GM21529 (cell line): Measurements from ENCODE around the gene GRAMD1B.

Source experiments
- ATAC-seq: cut with Tn5 transposase; IDR thresholded peaks from one replicate; pipeline ENCODE4 v1.9.1; 2021; ENCODE audit not compliant: unreplicated experiment

GRAMD1B gene

DNA sequence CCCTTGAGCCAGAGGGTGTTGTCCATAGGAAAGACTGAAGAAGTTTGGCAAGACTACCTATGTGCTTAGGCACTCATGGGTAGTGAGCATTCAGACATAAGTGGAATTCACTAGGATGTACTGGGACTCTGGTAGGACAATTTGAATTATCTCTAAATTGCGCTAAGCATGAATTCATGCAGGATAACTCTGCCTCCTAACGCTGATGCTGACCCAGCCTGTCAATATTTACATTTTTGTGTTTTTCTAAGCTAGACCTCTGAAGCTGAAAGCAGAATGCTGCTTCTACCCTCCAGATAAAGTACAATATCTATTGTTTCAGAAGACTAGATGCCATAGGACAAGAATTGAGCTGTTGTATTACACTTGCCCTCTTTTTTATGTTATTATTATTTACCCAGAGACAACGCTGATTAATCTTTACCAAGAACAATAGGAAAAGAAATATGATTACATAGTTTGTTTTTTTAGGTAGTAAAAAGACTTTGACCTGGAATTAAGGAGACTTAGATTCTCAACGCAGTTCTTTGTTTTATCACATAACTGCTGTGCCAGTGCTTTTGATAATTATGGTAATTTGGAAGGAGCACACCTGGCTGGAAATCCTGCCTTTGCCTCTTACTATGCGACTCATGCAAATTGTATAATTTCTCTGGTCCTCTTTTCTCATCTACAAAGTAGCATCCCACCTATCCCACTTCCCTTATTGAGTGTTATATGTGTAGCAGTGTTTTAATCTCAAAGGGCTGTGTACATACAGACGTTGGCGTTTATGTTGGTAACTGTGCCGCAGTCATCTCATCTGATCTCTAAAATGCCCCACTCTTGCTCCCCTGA, 21.2 kb upstream of the GRAMD1B start:
- ATAC-seq, result no peak

DNA sequence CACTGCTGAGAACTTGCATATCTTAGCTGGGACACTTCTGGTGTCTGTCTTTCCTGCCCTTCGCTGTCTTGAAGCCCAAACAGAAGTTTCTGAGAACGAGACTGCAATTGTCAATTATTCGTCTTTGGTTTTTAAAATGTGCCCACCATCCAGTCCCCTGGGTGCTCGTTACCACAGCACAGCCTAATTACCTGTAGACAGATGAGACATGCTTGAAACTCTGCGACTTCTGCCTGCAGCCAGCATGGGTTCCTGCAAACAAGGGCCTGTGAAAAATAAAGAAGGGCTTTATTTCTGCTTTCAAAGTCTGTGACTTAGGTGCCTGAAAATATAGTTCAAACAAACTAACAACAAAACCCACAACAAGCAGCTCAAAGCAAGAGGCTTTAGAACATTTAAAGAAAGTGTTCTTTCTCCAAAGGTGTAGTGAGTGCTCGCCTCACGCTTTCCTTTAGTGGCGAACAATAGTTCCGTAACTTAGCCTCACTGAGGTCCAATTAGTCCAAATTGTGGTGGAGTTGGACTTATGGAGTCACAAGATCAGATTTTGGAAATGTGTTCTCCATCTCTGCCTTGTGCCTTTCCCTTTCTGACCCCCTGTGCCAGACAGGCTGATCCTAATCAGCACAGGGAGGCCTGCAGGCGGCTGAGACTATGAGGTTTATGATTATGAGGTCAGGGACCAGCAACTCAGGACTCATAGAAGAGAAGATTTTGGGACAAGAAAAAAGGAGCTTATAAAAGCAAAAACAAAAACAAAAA, 20.4 kb upstream of the GRAMD1B start:
- no peak for ATAC-seq

DNA sequence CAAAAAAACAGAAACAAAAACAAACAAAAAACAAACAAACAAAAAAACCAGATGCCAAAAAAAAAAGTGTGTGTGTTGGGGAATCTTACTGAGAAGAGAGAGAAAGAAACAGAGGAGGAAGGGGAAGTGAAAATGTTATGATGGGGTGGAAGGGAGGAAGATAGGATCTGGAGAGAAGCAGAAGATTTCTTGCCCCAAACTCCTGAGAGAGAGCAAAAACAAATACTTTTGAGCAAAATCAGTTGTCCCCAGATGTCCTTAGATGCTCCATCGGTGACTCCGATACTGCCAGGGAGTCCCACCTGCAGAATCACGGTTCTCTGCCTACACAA, 19.9 kb upstream of the GRAMD1B start:
- no peak for ATAC-seq

GRCh38 chr11:123413636-123414035, 16.4 kb upstream of the GRAMD1B start:
- no peak for ATAC-seq

DNA sequence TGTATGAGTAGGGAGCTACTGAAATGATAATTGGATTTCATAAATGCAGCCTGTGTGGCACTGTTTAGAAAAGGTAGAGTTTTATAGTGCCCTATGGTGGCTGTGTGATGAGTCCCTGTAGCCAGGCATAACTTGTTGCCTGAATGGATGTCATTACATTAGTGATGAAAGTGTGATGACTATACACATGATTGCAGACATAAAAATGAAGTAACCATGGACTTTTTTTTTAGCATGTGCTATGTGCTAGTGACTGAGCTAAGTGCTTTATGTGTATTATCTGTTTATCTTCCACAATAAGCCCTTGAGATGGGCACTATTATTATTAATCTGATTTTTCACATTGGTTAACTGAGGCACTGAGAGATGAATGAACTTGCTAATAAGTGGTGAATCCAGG, 13.5 kb upstream of the GRAMD1B start:
- ATAC-seq, result no peak

DNA sequence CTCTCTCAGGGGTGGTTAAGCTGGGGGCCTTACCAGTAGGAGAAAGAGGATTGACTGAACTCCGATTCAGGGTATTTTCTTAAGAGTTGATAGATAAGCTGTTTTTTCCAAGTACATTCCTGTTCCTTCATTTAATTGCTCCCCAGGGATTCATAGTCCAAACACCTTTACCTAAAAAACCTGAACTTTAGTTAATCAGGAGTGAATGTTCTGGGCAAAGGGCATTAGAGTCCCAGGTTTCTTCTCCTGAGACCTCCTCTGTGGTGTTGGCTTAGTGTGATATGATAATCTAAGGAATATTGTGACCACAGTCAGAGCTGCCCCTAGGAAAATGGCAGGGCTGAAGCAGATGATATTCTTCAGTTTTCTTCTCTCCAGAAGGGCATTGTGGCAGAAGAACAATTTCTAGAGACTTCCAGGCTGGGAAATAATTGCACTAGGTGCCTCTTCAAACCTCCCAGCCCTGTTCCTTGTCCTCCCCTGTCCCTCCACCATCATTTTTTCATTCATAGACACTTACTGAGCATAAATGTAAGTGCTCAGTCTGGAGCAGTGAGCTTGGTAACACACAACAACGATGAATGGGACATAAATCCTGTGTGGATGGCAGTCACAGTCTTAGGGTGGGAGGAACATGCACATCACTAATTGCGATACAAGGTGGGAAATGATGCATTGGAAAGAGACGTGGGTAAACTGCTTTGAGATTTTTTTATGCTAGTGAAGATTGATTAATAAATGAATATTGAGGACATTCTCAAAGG, 11.5 kb upstream of the GRAMD1B start:
- ATAC-seq, result no peak

GRCh38 chr11:123419731-123420452, 10.2 kb upstream of the GRAMD1B start:
- ATAC-seq, result no peak

DNA sequence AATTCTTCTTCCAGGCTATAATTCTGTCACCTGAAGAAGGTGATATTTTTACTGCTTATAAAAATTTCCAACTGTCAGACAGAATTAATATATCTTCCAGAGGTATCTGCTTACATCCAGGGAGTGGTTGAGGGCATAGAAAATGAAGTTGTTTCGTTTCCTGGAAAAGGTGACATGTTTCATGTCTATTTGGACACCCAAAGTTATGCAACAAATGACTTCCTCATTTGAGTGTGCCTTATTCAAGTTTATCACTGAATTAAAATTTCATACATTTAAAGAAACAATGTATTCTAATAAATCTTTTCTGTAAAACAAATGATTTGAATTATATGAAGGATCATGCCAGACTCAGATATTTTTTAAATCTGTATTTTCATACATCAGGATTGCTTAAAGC, 8.5 kb upstream of the GRAMD1B start:
- ATAC-seq, result no peak

DNA sequence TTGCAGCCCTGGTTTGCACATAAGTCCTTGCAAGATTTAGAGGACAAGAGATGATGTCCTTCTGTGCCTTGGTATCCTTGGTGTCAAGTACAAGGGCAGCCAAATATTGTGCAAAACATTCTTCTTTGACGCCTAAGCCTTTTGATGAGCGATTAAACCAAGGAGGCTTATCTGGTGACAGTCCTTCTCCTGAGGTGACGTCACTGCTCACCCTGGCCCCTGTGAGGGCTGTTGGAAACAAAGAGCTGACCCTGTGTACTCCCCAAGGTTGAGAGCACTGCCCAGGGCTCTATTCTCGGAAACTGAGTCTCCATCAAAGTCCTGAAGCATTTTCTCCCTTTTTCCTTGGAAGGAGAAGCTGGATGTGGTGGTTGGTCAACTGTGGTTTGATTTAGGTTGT, 4.7 kb upstream of the GRAMD1B start:
- ATAC-seq, result no peak

DNA sequence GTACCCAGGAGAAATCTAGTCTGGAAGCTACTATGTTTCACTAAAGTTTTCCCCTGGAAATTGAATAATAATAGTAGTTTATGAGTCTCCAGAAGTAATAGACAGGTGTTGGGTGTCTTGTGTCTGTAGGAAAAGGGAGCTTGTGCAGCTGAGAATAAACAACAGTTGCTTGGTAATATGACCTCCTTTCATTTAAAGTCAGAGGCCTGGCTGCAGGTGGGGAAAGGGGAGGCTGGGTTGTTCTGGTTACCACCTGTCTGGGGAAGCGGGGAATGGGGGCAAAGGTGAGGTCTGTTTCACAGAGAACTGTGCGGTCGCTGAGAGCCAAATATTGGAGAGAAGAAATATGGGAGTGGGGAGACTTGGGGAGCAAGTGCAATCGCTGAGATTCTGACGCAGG, 3.3 kb upstream of the GRAMD1B start:
- ATAC-seq, result no peak

DNA sequence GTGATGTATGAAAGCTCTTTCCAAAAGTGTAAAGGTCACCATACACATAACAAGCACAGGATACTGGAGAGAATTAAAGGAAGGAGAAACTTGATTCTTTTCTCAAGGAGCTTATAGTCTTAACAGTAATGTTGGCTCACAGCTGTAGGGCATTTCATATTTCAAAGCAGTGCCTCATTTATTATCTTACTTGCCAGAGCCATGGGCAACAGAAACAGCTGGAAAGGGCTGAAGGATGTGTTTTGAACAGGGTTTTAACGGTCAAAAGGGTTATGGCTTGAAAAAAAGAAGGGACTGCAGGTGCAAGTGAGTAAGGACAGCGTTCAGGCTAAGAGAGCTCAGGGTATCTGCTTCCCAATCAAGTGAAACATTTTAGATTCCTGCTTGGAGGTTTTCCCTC, 2.7 kb upstream of the GRAMD1B start:
- no peak for ATAC-seq

DNA sequence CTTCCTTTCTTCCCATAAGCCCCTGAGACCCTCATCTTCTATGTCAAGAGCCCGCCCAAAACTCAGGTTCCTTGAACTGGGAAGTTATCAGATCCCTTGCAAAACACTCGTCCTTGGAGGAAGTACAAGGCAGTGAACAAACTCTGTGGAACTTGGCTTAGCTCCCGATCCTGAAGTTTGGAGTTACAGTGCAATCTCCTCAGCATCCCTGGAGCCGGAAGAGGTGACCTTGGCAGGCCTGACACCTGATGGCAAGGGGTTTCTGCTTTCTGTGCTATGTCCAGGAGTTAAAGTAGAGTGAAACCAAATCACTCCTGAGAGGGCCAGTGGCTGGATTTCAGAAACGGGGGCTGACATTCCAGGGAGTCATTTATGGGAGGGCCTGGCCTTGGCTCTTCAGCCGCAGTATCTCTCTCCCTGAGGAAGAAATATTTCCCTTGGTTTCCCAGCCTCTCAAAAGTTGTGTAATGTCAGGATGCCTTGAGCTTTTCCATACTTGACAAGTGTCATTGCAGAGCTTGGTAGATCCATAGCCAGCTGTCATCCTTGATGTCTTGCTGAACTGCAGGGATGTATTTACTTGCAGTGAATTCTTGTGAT, 1.9 kb upstream of the GRAMD1B start:
- ATAC-seq, result no peak

GRCh38 chr11:123429336-123429735, 733 bp upstream of the GRAMD1B start:
- no peak for ATAC-seq

- ATAC-seq, result peak; percentile 54
Measured at GRCh38 chr11:123430721-123431497, 840 bp downstream of the GRAMD1B start.

GRCh38 chr11:123431619-123432018, 1.6 kb downstream of the GRAMD1B start:
- ATAC-seq, result no peak

DNA sequence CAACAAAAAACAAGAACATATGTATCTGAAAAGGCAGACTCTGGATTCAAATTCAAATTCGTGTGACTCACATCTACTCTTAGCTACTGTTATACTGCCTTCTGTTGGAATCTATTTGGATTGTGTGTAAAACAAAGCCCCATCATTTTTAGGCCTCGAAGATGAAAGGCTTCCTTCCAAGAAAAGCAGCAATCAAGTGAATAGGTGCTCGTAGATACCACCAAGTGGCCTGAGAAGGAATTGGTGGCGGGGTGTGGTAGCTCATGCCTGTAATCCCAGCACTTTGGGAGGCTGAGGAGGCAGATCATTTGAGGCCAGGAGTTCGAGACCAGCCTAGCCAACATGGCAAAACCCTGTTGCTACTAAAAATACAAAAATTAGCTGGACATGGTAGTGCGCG, 4.2 kb downstream of the GRAMD1B start:
- no peak for ATAC-seq

DNA sequence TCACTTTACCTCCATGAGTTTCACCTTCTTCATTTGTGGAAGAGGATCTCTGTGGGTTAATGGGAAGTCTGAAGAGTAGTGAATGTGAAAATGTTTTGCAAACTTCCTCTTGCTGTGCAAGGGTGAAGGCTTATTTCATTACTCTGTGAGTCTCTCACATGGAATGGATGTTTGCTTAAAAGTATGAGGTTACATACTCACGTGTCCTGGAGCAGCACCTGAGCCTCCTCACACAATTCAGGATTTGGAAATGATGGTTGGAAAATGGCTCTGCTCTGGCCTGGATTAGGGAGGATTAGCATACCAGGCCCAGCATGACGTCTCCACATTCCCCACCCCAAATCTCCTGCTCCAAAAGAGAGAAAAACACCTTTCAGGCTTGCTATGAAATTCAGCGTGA, 4.8 kb downstream of the GRAMD1B start:
- ATAC-seq, result no peak

DNA sequence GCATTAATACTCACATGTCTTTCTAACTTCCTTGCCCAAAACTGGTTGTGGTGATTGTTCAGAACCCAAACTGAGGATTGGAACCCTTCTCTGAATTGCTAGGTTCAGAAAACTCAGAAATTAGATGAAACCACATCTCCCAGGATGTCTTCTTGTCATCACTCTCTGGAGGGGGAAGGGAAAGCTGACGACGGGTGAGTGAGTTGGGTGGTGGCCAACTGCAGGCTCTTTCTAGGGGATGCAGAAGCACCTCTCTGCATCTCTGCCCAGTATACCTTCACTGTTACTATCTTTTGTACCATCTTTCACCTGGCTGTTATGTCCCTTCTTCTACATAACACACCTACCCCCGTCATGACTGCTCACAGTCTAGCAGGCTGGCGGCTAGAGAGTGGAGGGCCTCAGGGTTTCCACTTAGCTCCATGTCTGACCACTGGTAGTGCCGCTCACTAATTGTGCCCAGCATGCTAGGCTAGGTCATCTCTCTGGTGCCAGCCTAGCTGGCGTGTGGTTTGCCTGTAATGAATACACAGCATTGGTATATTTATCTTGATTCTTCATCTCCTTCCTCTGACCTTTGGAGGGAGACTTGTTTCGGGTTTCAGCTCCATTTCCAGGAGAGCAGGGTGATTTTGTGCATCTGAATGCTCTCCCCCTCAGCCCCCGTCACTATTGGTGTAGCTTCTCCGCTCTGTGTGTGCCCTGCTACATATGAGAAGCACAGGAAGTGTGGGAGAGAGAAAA, 7.3 kb downstream of the GRAMD1B start:
- no peak for ATAC-seq

DNA sequence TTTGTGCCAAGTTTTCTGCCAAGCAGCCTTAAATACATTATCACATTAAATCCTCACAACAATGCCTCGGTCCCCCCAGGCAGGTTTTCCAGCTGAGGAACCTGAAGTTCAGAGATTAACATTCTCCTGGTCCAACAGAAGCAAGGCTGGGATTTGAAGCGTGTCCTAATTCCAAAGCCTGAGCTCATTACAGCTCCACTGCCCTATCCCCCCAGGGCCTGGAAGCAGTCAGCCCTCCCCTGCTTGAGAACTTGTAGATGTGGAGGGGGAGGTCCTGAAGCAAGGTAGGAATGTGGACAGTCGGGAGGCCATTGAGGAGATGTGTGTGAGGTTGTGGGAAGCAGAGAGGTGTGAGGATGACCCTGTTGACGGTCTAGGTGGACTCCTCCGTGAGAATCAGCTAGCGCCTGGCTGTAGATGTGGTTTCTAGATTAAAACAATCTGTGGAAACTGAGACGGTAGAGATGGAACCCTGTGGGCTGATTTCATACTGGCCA, 8.1 kb downstream of the GRAMD1B start:
- no peak for ATAC-seq
